Keratinocyte (primary cell): ENCODE measurements around the gene SCAMP4. TPM values are rescaled to one million over a fixed set of nuclear protein-coding genes. Genes with fewer than 3 reads are reported as not detected.
A peak's percentile ranks its signal among the peaks of the same experiment; 100 is the strongest.

Source experiments
- DNase-seq: peaks from one replicate; pipeline ENCODE4 v3.0.0-alpha.2; 2011; ENCODE audit warnings: low read depth, missing footprints, low spot score
- FAIRE-seq: peaks from 2 replicates; lab custom pipeline; 2011; peaks lifted over from hg19 to GRCh38; lab: Jason Lieb, UNC
- H2AFZ ChIP-seq: 2 replicates; pipeline ENCODE4 v1.6.0; 2012; ENCODE audit warnings: low read length, control low read depth, inconsistent platforms; ENCODE audit not compliant: control insufficient read depth
- H3K27ac ChIP-seq: 2 replicates; pipeline ENCODE4 v1.5.1; 2011; ENCODE audit warnings: low read length; ENCODE audit not compliant: control insufficient read depth, insufficient read depth
- H3K27me3 ChIP-seq: 3 replicates; pipeline ENCODE4 v1.6.0; 2011; ENCODE audit warnings: low read length; ENCODE audit not compliant: control insufficient read depth, insufficient read depth; ENCODE audit errors: extremely low read depth
- H3K36me3 ChIP-seq, 2 experiments: 2 replicates in 1 of 2; 3 replicates in 1 of 2; pipeline ENCODE4 v1.5.1; 2011; ENCODE audit warnings: low read length in 2 of 2, mild to moderate bottlenecking in 1 of 2; ENCODE audit not compliant: control insufficient read depth in 2 of 2, insufficient read depth in 2 of 2; ENCODE audit errors: extremely low read depth in 1 of 2
- H3K4me1 ChIP-seq: 3 replicates; pipeline ENCODE4 v1.5.1; 2011; ENCODE audit warnings: low read length; ENCODE audit not compliant: control insufficient read depth, insufficient read depth; ENCODE audit errors: extremely low read depth
- H3K4me2 ChIP-seq: 3 replicates; pipeline ENCODE4 v1.6.0; 2011; ENCODE audit warnings: low read depth, low read length; ENCODE audit not compliant: control insufficient read depth, insufficient read depth; ENCODE audit errors: extremely low read depth
- H3K4me3 ChIP-seq, 3 experiments: fragments of 200-600 bp in 1 of 3; sonication (generic) in 1 of 3; 2 replicates in 2 of 3; 3 replicates in 1 of 3; pipeline ENCODE4 v1.5.1; 2011 to 2016; ENCODE audit warnings: low read length in 3 of 3, mild to moderate bottlenecking in 3 of 3, control low read depth in 2 of 3, inconsistent platforms in 1 of 3, low read depth in 1 of 3, mixed read lengths in 1 of 3, mixed run types in 1 of 3, moderate library complexity in 1 of 3; ENCODE audit not compliant: control insufficient read depth in 2 of 3, insufficient read depth in 2 of 3; ENCODE audit errors: extremely low read depth in 1 of 3
- H3K79me2 ChIP-seq: 2 replicates; pipeline ENCODE4 v1.6.0; 2012; ENCODE audit warnings: low read length; ENCODE audit not compliant: control insufficient read depth, insufficient read depth
- H3K9ac ChIP-seq: 3 replicates; pipeline ENCODE4 v1.6.0; 2011; ENCODE audit warnings: low read length; ENCODE audit not compliant: control insufficient read depth, insufficient read depth; ENCODE audit errors: extremely low read depth
- H3K9me1 ChIP-seq: 3 replicates; pipeline ENCODE4 v1.6.0; 2011; ENCODE audit warnings: low read length; ENCODE audit not compliant: control insufficient read depth, insufficient read depth; ENCODE audit errors: extremely low read depth
- H3K9me3 ChIP-seq: 2 replicates; pipeline ENCODE4 v1.5.1; 2012; ENCODE audit warnings: low read depth, low read length; ENCODE audit not compliant: control insufficient read depth
- H4K20me1 ChIP-seq: 3 replicates; pipeline ENCODE4 v1.6.0; 2011; ENCODE audit warnings: low read length; ENCODE audit not compliant: control insufficient read depth, insufficient read depth; ENCODE audit errors: extremely low read depth
- CTCF ChIP-seq, 3 experiments: IDR thresholded peaks in 1 of 3; conservative IDR thresholded peaks in 1 of 3; optimal IDR thresholded peaks in 1 of 3; 2 replicates in 2 of 3; 3 replicates in 1 of 3; pipeline versions ENCODE3 to v1.5.1; 2011; ENCODE audit warnings: low read length in 3 of 3, mild to moderate bottlenecking in 3 of 3, moderate library complexity in 2 of 3, control low read depth in 1 of 3, inconsistent platforms in 1 of 3; ENCODE audit not compliant: insufficient read depth in 2 of 3; ENCODE audit errors: extremely low read depth in 1 of 3
- EZH2 ChIP-seq: IDR thresholded peaks from one replicate; pipeline ENCODE4 v1.6.1; 2012; ENCODE audit warnings: inconsistent platforms, mild to moderate bottlenecking, low read length, moderate library complexity
- dilution Hi-C: fragments of 300-500 bp; cut with MboI; formaldehyde crosslinking; loops from one replicate; pipeline ENCODE4 v1.7.0; 2020; ENCODE audit warnings: low sequenced_read_pairs; ENCODE audit not compliant: extremely low pct_ligation_motif_present
- polyA plus RNA-seq, 5 experiments: library from polyadenylated mRNA; depleted of rRNA in 3 of 5; stranded (reverse) in 3 of 5; stranded (forward) in 1 of 5; unstranded in 1 of 5; fragments of >200 nt; gene quantifications; 1 replicate in 1 of 5; 2 replicates in 3 of 5; 3 replicates in 1 of 5; pipeline versions ENCODE4 v1.2.1 to v1.2.3, GENCODE V29; 2011 to 2012; ENCODE audit warnings: missing spikeins in 2 of 5, low read depth in 1 of 5, low replicate concordance in 1 of 5

The SCAMP4 gene
- polyA plus RNA-seq, 1 donor (not counting 4 experiments of a cell fraction or from before 2014, with no cell fraction given) = 4.8 TPM

GRCh38 chr19:1908364-1908678, 3.1 kb downstream of the SCAMP4 start:
- peak overlapping the region; percentile 92 for H3K4me2 ChIP-seq
- H3K4me1 ChIP-seq = peaks cover 38% of the 10 kb centered on the region
- TF ChIP-seq CTCF (optimal IDR thresholded peaks at IDR 0.05 in 1 of 3, IDR thresholded peaks at IDR 0.05 in 1 of 3, conservative IDR thresholded peaks at IDR 0.05 in 1 of 3; ENCODE audit: extremely low read depth in 1 of 3, insufficient read depth in 2 of 3, low read length in 3 of 3) = no peak
- no peak for TF ChIP-seq EZH2
- H3K9me3 ChIP-seq = no peaks in the 10 kb centered on the region
- peak overlapping the region; percentile 10 for H2AFZ ChIP-seq
- dilution Hi-C loops = no loop called here
- no peaks in the 10 kb centered on the region for H3K27me3 ChIP-seq
- no peak for FAIRE-seq
- H3K79me2 ChIP-seq = peaks cover 64% of the 10 kb centered on the region
- H3K9me1 ChIP-seq = peaks cover 1% of the 10 kb centered on the region
- peaks cover 5% of the 10 kb centered on the region for H4K20me1 ChIP-seq
- peak overlapping the region; percentile 32 to 64 (median 64) for H3K4me3 ChIP-seq
- H3K36me3 ChIP-seq = peaks cover 5 to 7% of the 10 kb centered on the region in 2 experiments
- no peak for DNase-seq
- H3K27ac ChIP-seq = no peak overlapping the region
- H3K9ac ChIP-seq = peak overlapping the region; percentile 73

- no peak for DNase-seq
- Histone ChIP-seq H3K4me3 (no peak overlapping the region), H3K27me3 (no peaks in the 10 kb centered on the region), H3K4me1 (peaks cover 44% of the 10 kb centered on the region), H2AFZ (no peak overlapping the region), H3K36me3 (peaks cover 6 to 11% of the 10 kb centered on the region in 2 experiments), H3K9ac (no peak overlapping the region), H3K79me2 (peaks cover 72% of the 10 kb centered on the region), H3K4me2 (no peak overlapping the region), H4K20me1 (peaks cover 13% of the 10 kb centered on the region), H3K9me1 (peaks cover 2% of the 10 kb centered on the region), H3K27ac (no peak overlapping the region), H3K9me3 (no peaks in the 10 kb centered on the region)
- dilution Hi-C loops = no loop called here
- TF ChIP-seq CTCF (optimal IDR thresholded peaks at IDR 0.05 in 1 of 3, IDR thresholded peaks at IDR 0.05 in 1 of 3, conservative IDR thresholded peaks at IDR 0.05 in 1 of 3; ENCODE audit: extremely low read depth in 1 of 3, insufficient read depth in 2 of 3, low read length in 3 of 3) (no peak), EZH2 (no peak)
- FAIRE-seq = no peak
Measured at GRCh38 chr19:1909761-1910080, 4.5 kb downstream of the SCAMP4 start.
